OCI-M2 (cell line): Measurements from ENCODE around the gene CRAT.
"Not testable (repeated sequence)": the region's sequence is repeated elsewhere in the genome, so short reads cannot be mapped to it uniquely, and the experiment has no call there.

Experiments used
- DNase-seq: peaks from one replicate; lab custom pipeline; 2025; ENCODE audit not compliant: unreplicated experiment; lab: John Stamatoyannopoulos, UW

The CRAT gene

GRCh38 chr9:129138476-129139232 lies 28.1 kb upstream of the CRAT start:
- DNase-seq, result no peak

DNA sequence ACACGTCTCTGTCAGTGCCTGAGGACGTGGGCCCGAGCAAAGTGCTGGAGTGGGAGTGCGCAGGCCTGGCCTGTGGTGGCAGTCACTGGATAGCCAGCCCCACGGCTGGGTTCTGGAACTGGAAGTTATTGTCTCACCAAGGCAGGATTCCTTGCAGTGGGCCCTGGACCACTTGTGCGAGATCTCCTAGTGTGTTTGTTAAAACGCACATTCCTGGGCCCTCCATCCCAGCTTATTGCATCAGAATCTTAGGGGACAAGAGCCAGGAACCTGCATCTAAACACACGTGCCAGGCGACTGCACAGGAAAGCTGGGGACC lies 27.5 kb upstream of the CRAT start:
- no peak for DNase-seq

GRCh38 chr9:129137292-129138143 lies 26.9 kb upstream of the CRAT start:
- DNase-seq, result no peak

DNA sequence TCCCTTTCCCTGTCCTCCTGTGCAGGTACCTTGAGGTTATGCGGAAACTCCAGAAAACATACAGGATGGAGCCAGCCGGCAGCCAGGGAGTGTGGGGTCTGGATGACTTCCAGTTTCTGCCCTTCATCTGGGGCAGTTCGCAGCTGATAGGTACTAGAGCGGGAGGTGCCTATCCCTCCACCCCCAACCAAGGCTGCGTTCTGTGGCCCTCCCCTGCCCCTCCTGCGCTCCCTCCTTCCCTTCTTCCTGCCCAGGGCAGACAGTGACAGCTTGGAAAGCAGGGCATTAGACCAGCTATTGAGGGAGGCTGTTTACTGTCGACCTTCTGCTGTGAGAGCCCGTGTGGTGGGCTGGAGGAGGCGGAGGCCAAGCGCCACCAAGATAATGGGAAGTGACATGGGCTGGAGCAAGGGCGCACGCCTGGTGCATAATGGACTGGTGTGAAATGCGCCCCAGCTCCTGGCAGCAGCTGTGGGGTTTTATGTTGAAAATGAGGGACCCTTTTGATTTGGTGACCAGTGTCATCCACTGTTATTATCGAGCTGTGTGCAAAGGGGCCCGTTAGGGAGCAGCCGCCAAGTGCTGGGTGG lies 25.9 kb upstream of the CRAT start:
- no peak for DNase-seq

DNA sequence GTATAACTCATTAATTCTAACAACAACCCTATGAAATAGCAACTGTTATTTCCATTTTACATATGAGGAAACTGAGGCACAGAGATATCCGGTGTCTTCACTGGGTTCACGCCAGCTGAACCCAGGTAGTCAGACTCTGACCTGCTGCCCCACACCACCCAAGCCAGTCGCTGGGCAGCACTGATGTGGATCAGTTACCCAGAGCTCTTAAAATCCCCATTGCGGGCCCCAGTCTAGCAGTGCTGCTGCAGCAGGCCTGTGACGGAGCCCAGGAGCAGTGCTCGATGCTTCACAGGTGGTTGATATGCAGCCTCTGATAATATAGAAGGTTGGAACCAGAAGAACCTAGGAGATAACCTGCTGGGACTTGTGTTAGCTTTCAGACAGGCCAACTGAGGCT lies 24.9 kb upstream of the CRAT start:
- no peak for DNase-seq

- no peak for DNase-seq
Observed at GRCh38 chr9:129133082-129133481, 22.5 kb upstream of the CRAT start.

DNA sequence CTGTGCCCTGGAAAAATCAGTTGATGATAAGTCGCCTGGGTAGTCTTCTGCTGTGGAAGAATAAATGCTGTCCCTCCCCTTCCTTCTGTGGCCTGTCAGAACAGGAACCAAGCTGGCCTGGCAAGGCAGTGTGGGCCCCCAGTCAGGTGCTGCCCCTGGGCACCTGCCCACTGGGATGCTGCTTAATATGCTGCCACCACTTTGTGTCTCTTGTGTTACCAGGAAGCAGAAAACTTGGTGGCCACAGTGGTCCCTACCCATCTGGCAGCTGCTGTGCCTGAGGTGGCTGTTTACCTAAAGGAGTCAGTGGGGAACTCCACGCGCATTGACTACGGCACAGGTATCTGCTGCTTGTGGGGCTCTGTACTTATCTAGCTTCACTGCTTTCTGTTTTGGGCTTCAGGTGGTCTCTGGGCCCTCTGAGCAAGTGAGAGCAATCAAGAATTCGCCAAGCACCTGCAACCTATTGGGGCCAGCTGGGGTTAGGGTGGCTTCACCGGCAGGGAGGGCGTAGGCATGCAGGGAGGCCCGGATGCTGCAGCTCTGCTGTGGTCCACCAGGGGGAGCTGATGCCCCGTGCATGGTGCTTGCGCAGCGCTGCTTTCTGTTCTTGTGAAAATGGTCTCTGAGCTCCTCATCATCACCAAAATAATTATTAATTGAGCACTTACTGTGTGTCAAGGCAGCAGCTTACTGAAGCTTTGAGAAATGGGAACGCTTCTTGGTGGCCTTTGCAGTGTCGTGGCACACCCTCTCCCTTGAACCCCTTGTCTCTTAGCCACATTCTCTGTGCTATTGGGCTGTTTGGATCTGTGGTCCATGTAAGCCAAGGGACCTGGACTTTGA lies 20.9 kb upstream of the CRAT start:
- DNase-seq, result no peak

- DNase-seq, result no peak
Observed at GRCh38 chr9:129130791-129131190, 20.2 kb upstream of the CRAT start.

- DNase-seq, result not testable (repeated sequence)
Observed at GRCh38 chr9:129130271-129130670, 19.7 kb upstream of the CRAT start.

DNA sequence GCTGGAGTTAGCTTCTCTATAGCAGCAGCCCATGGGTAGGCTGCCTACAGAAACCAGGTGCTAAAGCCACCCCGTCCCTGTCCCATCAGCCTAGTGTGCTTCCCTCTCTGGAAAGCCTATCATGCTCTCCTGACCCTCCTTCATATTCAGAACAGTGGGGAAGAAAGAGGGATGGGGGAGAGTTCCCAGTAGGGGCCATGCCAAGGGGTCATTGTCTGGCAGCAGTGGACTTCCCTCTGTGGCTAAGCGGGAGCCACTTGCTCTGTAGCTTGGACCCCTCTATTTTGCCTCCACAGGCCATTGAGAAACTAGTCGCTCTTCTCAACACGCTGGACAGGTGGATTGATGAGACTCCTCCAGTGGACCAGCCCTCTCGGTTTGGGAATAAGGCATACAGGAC lies 18.1 kb upstream of the CRAT start:
- DNase-seq, result no peak

DNA sequence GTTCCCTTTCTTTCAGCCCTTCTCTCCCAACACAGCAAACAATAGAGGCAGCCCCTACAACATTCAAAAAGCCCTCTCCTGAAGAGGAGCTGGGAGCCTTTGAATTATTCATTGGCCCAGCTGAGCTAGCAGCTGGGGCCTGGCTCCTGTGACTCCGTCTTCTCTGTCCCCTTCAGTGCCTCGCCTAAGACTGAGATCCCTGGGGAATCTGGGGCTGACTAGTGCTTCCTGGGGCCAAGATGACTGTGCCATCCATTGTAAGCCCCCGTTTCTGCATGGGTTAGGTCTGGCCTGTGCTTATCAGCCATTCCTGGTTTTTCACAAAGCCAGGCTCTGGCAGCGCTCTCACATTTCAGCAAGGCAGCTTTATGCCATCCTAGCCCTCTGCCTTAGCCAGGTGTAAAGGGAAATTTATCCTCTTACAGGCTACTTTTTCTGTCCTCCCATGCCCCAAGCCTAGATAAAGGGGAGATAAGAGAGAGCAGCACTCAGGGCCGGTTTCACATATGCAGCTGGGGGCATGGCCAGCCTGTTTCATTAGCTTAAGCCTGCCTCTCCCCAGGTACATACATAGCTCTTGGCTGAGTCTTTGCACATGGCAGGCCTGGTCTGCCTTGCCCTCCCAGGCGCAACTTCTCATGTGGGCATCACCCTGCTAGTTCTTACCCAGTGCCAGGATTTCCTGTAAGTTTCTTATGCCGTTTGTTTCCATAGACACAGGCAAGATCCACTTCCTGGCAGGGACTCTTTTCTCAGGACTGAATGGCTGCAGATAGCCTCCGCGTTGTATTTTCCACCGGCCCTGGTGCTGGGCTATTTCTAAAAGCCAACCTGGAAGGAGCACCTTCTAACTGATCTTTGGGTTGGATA lies 16.4 kb upstream of the CRAT start:
- DNase-seq, result no peak

DNA sequence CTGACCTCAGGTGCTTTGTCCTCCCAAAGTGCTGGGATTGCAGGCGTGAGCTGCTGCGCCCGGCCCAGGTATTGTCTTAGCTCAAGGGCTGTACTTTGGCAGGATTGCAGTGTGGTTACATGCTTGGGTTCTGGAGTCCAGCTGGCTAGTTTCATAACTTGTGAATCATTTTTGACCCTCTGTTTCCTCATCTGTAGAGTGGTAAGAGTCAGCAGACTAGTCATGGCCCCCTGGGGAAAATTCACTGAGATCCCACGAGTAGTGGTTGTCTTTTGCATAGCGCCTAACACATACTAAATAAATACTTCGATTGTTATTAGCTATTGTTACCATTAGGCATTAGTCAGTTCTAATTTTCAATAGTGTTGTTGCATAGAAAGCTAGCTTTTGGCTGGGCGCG lies 14.9 kb upstream of the CRAT start:
- no peak for DNase-seq

DNA sequence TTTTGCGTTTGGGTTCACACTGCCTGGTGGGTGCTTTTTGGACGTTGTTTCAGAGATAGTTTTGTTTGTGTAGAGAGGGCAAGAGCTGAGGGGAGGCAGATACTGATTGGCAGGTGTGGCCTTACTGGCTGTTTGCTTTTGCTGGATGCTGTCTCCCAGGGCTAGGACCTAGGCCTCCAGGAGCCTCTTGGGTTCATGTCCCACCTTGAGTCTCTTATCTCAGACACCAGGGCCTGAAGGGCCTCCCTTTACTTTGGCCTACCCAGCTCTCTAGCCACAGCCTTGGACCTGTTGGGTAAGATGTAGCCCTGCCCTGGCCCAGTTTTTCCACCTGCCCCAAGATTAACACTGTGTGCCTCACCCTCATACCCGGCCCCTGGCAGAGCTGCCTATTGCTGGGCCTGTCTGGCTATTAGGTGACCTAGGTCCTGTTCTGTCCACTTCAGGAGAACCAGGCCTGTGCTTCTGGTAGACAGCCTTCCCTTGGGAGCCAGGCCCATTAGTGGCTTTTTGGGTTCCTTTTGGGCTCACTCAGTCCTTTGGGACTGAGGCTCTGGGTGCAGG lies 14.0 kb upstream of the CRAT start:
- no peak for DNase-seq

- not testable (repeated sequence) for DNase-seq
Observed at GRCh38 chr9:129122976-129123375, 12.4 kb upstream of the CRAT start.

DNA sequence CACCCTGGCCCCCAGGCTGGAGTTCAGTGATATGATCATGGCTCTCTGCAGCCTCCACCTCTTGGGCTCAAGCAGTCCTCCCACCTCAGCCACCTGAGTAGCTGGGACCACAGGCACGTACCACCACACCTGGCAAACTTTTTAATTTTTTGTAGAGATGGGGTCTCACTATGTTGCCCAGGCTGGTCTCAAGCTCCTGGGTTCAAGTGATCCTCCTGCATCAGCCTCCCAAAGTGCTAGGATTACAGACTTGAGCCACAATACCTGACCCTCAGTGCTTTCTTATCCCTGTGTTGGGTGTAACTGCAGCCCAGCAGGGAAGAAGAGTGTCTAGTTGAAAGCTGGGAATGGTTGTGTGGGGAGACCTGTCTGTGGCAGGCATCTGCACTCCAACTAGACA lies 11.5 kb upstream of the CRAT start:
- no peak for DNase-seq

DNA sequence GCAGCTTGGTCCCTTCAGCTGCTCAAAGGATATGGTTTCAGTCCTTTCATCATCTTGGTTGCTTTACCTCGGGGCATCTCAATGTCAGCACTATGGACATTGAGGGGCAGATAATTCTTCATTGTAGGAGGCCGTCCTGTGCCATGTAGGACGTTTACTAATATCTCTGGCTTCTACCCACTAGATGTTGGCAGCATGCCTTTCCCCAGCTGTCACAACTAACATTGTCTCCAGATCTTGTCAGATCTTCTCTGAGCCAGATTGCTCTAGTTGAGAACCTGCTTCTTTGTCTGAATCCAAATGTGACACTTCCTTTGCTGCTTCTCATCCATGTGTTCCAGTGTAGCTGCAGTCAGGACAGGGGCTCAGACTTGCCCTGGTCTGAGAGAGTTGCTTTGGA lies 10.9 kb upstream of the CRAT start:
- no peak for DNase-seq

DNA sequence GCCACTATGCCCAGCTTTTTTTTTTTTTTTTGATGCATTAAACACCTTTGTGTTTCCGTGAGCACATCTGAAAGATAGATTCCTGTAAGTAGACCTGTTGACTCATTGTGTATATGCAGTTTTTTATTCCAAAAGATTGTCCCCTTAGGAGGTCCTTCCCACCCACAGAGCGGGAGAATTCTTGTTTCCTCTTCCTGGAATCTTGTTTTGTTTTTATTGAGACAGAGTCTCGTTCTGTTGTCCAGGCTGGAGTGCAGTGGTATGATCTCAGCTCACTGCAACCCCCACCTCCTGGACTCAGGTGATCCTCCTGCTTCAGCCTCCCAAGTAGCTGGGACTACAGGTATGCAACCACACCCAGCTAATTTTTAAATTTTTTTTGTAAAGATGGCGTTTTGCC lies 8.2 kb upstream of the CRAT start:
- DNase-seq, result no peak

DNA sequence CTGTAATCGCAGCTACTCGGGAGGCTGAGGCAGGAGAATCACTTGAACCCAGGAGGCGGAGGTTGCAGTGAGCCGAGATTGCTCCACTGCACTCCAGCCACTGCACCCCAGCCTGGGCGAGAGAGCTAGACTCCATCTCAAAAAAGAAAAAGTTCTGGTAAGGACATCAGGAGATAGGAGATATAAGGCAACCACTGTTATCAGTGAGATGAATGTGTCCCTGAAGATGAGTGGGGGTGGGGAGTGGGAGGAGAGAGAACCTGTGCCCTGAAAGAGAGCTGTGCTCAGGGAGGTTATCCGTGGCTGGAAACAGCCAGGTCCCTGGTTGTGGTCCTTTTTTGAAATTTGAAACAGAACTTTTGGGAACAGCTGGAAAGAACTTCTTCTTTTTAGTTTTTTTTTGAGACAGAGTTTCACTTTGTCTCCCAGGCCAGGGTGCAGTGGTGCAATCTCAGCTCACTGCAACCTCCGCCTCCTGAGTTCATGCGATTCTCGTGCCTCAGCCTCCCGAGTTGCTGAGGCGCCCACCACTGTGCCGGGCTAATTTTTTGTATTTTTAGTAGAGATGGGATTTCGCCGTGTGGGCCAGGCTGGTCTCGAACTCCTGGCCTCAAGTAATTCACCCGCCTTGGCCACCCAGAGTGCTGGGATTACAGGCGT lies 3.2 kb upstream of the CRAT start:
- no peak for DNase-seq

GRCh38 chr9:129112526-129112925 lies 1.9 kb upstream of the CRAT start:
- DNase-seq, result not testable (repeated sequence)
